Trophoblast cell (in vitro differentiated cells and primary cell): ENCODE measurements around the gene ALDH7A1.

Experiments used
- DNase-seq, 2 donors: peaks; one replicate each; pipeline ENCODE4 v3.0.0-alpha.2; 2016
- H2AFZ ChIP-seq: 2 replicates; pipeline ENCODE4 v1.6.1; 2013; ENCODE audit warnings: low read length, moderate library complexity, mild to moderate bottlenecking; ENCODE audit not compliant: insufficient read depth, poor library complexity
- H2AK5ac ChIP-seq: 2 replicates; pipeline ENCODE4 v1.6.1; 2013; ENCODE audit warnings: mild to moderate bottlenecking, low read length
- H2BK120ac ChIP-seq: 2 replicates; pipeline ENCODE4 v1.6.1; 2013; ENCODE audit warnings: low read length, mild to moderate bottlenecking, moderate library complexity; ENCODE audit not compliant: insufficient read depth, poor library complexity
- H2BK12ac ChIP-seq: 2 replicates; pipeline ENCODE4 v1.6.1; 2013; ENCODE audit warnings: mild to moderate bottlenecking, low read length, moderate library complexity
- H2BK5ac ChIP-seq: 2 replicates; pipeline ENCODE4 v1.6.1; 2013; ENCODE audit warnings: low read length, low read depth, moderate library complexity, mild to moderate bottlenecking; ENCODE audit not compliant: poor library complexity
- H3K14ac ChIP-seq: 2 replicates; pipeline ENCODE4 v1.6.1; 2013; ENCODE audit warnings: mild to moderate bottlenecking, low read length
- H3K18ac ChIP-seq: 2 replicates; pipeline ENCODE4 v1.6.1; 2013; ENCODE audit warnings: mild to moderate bottlenecking, low read length
- H3K23ac ChIP-seq: 2 replicates; pipeline ENCODE4 v1.6.1; 2013; ENCODE audit warnings: low read length
- H3K27ac ChIP-seq: 2 replicates; pipeline ENCODE4 v1.5.1; 2013; ENCODE audit warnings: low read depth, mild to moderate bottlenecking, inconsistent platforms, low read length, moderate library complexity
- H3K27me3 ChIP-seq: 2 replicates; pipeline ENCODE4 v1.6.1; 2013; ENCODE audit warnings: inconsistent platforms, mild to moderate bottlenecking, low read length, moderate library complexity; ENCODE audit not compliant: insufficient read depth
- H3K36me3 ChIP-seq, 2 experiments: 1 replicate in 1 of 2; 2 replicates in 1 of 2; pipeline ENCODE4 v1.6.1; 2013; ENCODE audit warnings: low read length in 2 of 2, mild to moderate bottlenecking in 2 of 2, moderate library complexity in 1 of 2; ENCODE audit not compliant: insufficient read depth in 2 of 2, control insufficient read depth in 1 of 2
- H3K4ac ChIP-seq: 2 replicates; pipeline ENCODE4 v1.6.1; 2013; ENCODE audit warnings: low read depth, mild to moderate bottlenecking, low read length, moderate library complexity
- H3K4me1 ChIP-seq, 2 experiments: 1 replicate in 1 of 2; 2 replicates in 1 of 2; pipeline ENCODE4 v1.6.1; 2013; ENCODE audit warnings: low read length in 2 of 2, mild to moderate bottlenecking in 2 of 2, moderate library complexity in 1 of 2; ENCODE audit not compliant: insufficient read depth in 2 of 2, control insufficient read depth in 1 of 2
- H3K4me2 ChIP-seq: 2 replicates; pipeline ENCODE4 v1.6.1; 2013; ENCODE audit warnings: inconsistent platforms, mild to moderate bottlenecking, low read length, moderate library complexity
- H3K4me3 ChIP-seq: 2 replicates; pipeline ENCODE4 v1.5.1; 2013; ENCODE audit warnings: mild to moderate bottlenecking, low read depth, low read length, inconsistent platforms
- H3K79me1 ChIP-seq: one replicate; pipeline ENCODE4 v1.6.1; 2013; ENCODE audit warnings: low read length
- H3K79me2 ChIP-seq: 2 replicates; pipeline ENCODE4 v1.6.1; 2013; ENCODE audit warnings: low read length, mild to moderate bottlenecking; ENCODE audit not compliant: control insufficient read depth, insufficient read depth, poor library complexity
- H3K9ac ChIP-seq: 2 replicates; pipeline ENCODE4 v1.6.1; 2013; ENCODE audit warnings: mild to moderate bottlenecking, low read length
- H3K9me3 ChIP-seq: 2 replicates; pipeline ENCODE4 v1.6.1; 2013; ENCODE audit warnings: low read depth, mild to moderate bottlenecking, control low read depth, inconsistent platforms, low read length; ENCODE audit not compliant: insufficient read depth
- H4K12ac ChIP-seq: 2 replicates; pipeline ENCODE4 v1.6.1; 2013; ENCODE audit warnings: low read depth, mild to moderate bottlenecking, low read length, moderate library complexity
- H4K8ac ChIP-seq: 2 replicates; pipeline ENCODE4 v1.6.1; 2013; ENCODE audit warnings: low read depth, mild to moderate bottlenecking, low read length, moderate library complexity
- H4K91ac ChIP-seq: one replicate; pipeline ENCODE4 v1.6.1; 2013; ENCODE audit warnings: low read depth, mild to moderate bottlenecking, low read length, moderate library complexity
- WGBS: extraction: QIAGEN DNeasy Blood & Tissue Kit; methylation state at CpG from one replicate; pipeline ENCODE4 v1.1.7; 2013; ENCODE audit warnings: missing lambda C conversion rate; ENCODE audit not compliant: insufficient read length, insufficient coverage; ENCODE audit errors: extremely low coverage; 5-methylcytosine and 5-hydroxymethylcytosine counted together

The ALDH7A1 gene

DNA sequence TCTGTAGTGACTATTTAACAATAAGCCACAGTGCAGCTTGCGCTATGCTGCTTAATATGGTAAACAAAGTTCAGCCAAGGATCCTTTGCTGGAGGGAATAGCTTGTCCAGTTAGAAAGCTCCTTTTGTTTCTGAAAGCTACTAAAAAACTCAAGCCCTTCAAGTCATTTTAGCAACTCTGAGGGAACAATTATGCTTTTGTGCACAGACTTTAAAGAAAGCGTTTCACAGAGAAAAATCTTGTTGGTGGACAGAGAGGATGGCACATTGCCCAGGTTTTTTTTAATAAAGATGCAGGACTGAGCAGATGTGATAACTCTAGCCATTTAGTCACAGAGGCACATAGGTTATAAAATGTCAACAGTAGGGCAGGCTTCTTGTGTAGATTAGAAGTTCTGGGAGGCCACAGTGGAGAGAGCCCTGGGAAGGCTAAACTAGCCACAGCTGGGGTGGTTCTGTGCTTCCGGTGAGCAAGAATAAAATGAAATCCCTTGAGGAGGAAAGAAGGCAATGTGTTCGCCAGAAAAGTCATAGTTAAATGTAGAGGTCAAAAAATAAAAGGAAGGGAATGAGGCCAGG lies 63.4 kb downstream of the ALDH7A1 start:
- H2AFZ ChIP-seq = no peak overlapping the region
- H3K79me1 ChIP-seq = no peaks in the 10 kb centered on the region
- no peaks in the 10 kb centered on the region for H3K4me1 ChIP-seq
- H2AK5ac ChIP-seq = no peak overlapping the region
- no peak for DNase-seq
- H3K27me3 ChIP-seq = no peaks in the 10 kb centered on the region
- no peak overlapping the region for H3K18ac ChIP-seq
- H4K12ac ChIP-seq = no peak overlapping the region
- peaks cover 0 to 2% of the 10 kb centered on the region in 2 experiments for H3K36me3 ChIP-seq
- H3K4me2 ChIP-seq = no peak overlapping the region
- H2BK5ac ChIP-seq = no peak overlapping the region
- peaks cover 2% of the 10 kb centered on the region for H3K9me3 ChIP-seq
- H2BK120ac ChIP-seq = no peak overlapping the region
- no peak overlapping the region for H3K9ac ChIP-seq
- no peaks in the 10 kb centered on the region for H3K79me2 ChIP-seq
- no peak overlapping the region for H3K27ac ChIP-seq
- no CpG with 5 or more reads among the region's 4 CpGs for WGBS
- no peak overlapping the region for H3K4me3 ChIP-seq
- H3K14ac ChIP-seq = no peak overlapping the region
- H2BK12ac ChIP-seq = no peak overlapping the region
- no peak overlapping the region for H3K4ac ChIP-seq
- no peak overlapping the region for H3K23ac ChIP-seq
- no peak overlapping the region for H4K91ac ChIP-seq
- H4K8ac ChIP-seq = no peak overlapping the region

- Histone ChIP-seq H3K27ac (no peak overlapping the region), H3K23ac (no peak overlapping the region), H3K4ac (no peak overlapping the region), H3K79me2 (no peaks in the 10 kb centered on the region), H3K9me3 (no peaks in the 10 kb centered on the region), H4K8ac (no peak overlapping the region), H4K12ac (no peak overlapping the region), H3K27me3 (no peaks in the 10 kb centered on the region), H3K4me1 (no peaks in the 10 kb centered on the region), H3K79me1 (no peaks in the 10 kb centered on the region), H3K4me2 (no peak overlapping the region), H3K4me3 (no peak overlapping the region), H2AK5ac (no peak overlapping the region), H3K9ac (no peak overlapping the region), H4K91ac (no peak overlapping the region), H3K14ac (no peak overlapping the region), H2BK120ac (no peak overlapping the region), H2BK5ac (no peak overlapping the region), H3K36me3 (no peaks in the 10 kb centered on the region), H2AFZ (no peak overlapping the region), H2BK12ac (no peak overlapping the region), H3K18ac (no peak overlapping the region)
- no peak for DNase-seq
Measured at GRCh38 chr5:126527892-126528291, 67.1 kb downstream of the ALDH7A1 start.

DNA sequence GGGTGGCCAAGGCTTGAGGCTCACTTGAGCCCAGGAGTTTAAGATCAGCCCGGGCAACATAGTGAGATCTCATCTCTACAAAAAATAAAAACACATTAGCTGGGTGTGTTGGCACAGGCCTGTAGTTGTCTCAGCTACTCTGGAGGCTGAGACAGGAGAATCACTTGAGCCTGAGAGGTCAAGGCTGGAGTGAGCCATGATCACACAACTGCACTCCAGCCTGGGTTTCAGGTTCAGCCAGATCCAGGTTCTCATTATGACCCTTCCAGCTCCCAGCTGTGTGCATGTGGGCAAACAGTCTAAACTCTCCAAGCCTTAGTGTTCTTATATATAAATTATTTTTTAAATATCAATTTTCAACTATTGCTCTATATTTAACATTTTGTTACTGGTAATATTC lies 67.9 kb downstream of the ALDH7A1 start:
- Histone ChIP-seq H4K91ac (no peak overlapping the region), H2AK5ac (no peak overlapping the region), H2BK120ac (no peak overlapping the region), H3K4ac (no peak overlapping the region), H3K4me3 (no peak overlapping the region), H3K4me2 (no peak overlapping the region), H3K36me3 (no peaks in the 10 kb centered on the region), H3K27ac (no peak overlapping the region), H3K9ac (no peak overlapping the region), H3K9me3 (no peaks in the 10 kb centered on the region), H3K14ac (no peak overlapping the region), H3K23ac (no peak overlapping the region), H2AFZ (no peak overlapping the region), H2BK5ac (no peak overlapping the region), H3K79me2 (no peaks in the 10 kb centered on the region), H3K79me1 (no peaks in the 10 kb centered on the region), H3K27me3 (no peaks in the 10 kb centered on the region), H3K18ac (no peak overlapping the region), H3K4me1 (no peaks in the 10 kb centered on the region), H4K12ac (no peak overlapping the region), H4K8ac (no peak overlapping the region), H2BK12ac (no peak overlapping the region)
- no CpG with 5 or more reads among the region's 1 CpG for WGBS
- no peak for DNase-seq

DNA sequence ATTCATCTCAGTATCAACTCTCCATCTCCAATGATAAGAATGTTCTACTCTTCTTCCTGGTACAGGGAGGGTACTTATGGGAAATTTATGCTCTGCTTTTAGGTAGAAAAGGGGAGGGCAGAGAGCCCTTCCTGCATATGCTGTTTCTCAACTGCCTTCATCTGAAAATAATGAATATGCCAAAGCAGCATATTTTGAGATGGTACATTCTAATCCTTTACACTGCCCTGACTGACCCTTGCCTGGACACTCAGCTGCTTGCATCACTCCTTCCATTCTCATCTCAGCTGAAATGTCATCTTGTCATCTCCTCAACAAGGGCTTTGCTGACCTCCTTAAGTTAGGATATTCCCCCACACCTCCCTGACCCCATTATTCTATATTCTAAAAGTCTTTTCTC lies 68.5 kb downstream of the ALDH7A1 start:
- Histone ChIP-seq H3K18ac (no peak overlapping the region), H4K91ac (no peak overlapping the region), H4K8ac (no peak overlapping the region), H2BK5ac (no peak overlapping the region), H3K14ac (no peak overlapping the region), H3K9ac (no peak overlapping the region), H3K4me2 (no peak overlapping the region), H2BK120ac (no peak overlapping the region), H3K27me3 (no peaks in the 10 kb centered on the region), H2AFZ (no peak overlapping the region), H3K4me3 (no peak overlapping the region), H3K27ac (no peak overlapping the region), H3K23ac (no peak overlapping the region), H2BK12ac (no peak overlapping the region), H3K4me1 (no peaks in the 10 kb centered on the region), H3K79me2 (no peaks in the 10 kb centered on the region), H3K4ac (no peak overlapping the region), H4K12ac (no peak overlapping the region), H3K79me1 (no peaks in the 10 kb centered on the region), H3K9me3 (no peaks in the 10 kb centered on the region), H3K36me3 (no peaks in the 10 kb centered on the region), H2AK5ac (no peak overlapping the region)
- DNase-seq = no peak
